Stimulated activated CD8-positive, alpha-beta memory T cell treated with anti-CD3 and anti-CD28 coated beads, Interleukin-15, amount 100 ng/mL, for 1 hour (primary cell): ENCODE results near the gene CILP2.

Experiments used
- DNase-seq: peaks from one replicate; pipeline ENCODE4 v3.0.0-alpha.2; 2020; ENCODE audit warnings: low read depth

Gene CILP2, protein sequence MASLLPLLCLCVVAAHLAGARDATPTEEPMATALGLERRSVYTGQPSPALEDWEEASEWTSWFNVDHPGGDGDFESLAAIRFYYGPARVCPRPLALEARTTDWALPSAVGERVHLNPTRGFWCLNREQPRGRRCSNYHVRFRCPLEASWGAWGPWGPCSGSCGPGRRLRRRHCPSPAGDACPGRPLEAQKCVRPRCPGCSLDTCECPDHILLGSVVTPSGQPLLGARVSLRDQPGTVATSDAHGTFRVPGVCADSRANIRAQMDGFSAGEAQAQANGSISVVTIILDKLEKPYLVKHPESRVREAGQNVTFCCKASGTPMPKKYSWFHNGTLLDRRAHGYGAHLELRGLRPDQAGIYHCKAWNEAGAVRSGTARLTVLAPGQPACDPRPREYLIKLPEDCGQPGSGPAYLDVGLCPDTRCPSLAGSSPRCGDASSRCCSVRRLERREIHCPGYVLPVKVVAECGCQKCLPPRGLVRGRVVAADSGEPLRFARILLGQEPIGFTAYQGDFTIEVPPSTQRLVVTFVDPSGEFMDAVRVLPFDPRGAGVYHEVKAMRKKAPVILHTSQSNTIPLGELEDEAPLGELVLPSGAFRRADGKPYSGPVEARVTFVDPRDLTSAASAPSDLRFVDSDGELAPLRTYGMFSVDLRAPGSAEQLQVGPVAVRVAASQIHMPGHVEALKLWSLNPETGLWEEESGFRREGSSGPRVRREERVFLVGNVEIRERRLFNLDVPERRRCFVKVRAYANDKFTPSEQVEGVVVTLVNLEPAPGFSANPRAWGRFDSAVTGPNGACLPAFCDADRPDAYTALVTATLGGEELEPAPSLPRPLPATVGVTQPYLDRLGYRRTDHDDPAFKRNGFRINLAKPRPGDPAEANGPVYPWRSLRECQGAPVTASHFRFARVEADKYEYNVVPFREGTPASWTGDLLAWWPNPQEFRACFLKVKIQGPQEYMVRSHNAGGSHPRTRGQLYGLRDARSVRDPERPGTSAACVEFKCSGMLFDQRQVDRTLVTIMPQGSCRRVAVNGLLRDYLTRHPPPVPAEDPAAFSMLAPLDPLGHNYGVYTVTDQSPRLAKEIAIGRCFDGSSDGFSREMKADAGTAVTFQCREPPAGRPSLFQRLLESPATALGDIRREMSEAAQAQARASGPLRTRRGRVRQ

DNA sequence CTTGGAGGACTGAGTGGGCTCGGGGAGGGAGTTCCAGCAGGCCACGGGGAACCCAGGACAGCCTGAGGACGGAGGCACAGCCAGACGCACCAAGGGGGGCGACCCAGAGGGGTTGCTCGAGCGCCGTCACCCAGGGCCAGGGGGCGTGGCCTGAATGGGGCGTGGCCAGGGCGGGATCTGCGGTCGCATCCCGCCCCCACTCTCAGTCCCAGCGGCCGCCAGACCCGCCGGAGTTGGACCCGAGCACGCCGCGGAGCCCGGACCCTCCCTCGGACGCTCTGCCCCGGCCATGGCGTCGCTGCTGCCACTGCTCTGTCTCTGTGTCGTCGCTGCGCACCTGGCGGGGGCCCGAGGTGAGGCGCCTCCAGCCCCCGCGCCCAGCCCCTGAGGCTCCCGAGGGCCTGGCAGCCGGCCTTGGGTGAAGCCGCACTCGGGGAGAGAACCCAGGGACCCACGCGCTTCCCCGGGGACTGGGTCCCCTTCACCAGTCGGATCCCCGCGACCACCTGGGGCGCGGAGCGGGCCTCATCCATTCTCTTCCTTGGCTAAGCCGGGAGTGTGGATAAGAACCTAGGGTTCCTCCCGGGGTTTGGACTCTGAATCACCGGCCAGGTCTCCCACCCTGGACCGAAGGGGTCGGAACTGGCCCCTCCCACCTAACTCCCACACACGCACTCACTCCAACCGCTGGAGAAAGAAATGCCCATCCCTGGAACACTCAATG lies at the start of gene CILP2:
CILP2 (plus strand) TSS at position 205 of the 724 bp plus-strand sequence; CDS start at position 290, 85 bp downstream.
- DNase-seq: no peak

DNA sequence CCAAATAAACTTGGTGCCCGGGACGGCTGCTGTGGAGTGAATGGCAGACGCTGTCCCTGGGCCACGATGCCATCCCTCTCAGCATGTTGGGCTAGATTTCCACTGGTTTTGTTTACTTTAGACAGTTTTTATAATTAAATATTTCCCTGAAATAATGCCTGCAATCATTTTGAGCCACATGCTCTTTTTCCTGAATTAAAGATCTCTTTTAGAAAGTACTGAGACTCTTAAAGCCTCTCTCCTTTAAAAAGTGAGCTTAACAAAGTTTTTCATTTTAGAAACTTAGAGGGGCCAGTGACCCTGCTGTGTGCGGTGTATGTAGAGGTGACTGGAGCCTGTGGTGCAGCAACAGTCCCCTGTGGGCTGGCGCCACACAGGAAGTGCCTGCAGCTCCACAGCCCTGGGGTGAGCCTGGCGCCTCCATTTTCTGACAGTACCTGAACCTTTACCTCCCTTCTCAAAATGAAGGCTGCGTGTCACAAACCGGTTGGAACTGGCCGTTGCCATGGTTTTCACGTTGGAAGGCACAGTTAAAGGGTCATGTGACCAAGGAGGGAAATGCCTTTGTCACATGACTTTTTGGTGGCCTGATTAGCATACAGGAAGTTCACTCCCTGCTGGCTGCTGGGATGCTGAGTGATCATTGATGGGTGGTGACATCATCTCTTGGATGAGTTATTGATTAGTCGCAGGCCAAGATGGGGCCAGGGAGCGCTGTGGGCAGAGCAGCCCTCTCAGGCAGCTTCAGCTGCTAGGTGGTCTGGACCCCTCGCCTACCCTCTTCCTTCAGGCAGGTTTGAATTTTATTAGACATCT lies 49.0 kb upstream of the CILP2 start:
- DNase-seq: peak; percentile 69

DNA sequence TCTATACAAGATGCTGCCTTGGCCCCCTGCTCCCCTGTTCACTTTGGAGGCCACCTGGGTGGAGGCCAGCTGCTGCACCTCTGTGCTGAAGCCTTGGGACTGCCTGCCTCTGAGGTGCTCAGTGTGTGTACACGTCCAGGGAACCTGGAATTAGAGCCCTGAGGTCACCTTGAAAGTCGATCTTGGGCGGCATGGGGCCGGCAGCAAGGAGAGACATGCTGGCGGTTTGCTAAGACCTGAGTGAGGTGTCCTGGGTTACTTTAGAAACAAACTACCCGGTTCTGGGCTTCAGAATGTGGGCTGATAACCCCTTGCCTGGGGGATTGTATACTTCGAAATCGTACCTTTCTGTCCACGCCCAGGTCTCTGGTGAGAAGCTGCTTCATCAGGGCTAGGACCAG lies 48.3 kb upstream of the CILP2 start:
- no peak for DNase-seq

DNA sequence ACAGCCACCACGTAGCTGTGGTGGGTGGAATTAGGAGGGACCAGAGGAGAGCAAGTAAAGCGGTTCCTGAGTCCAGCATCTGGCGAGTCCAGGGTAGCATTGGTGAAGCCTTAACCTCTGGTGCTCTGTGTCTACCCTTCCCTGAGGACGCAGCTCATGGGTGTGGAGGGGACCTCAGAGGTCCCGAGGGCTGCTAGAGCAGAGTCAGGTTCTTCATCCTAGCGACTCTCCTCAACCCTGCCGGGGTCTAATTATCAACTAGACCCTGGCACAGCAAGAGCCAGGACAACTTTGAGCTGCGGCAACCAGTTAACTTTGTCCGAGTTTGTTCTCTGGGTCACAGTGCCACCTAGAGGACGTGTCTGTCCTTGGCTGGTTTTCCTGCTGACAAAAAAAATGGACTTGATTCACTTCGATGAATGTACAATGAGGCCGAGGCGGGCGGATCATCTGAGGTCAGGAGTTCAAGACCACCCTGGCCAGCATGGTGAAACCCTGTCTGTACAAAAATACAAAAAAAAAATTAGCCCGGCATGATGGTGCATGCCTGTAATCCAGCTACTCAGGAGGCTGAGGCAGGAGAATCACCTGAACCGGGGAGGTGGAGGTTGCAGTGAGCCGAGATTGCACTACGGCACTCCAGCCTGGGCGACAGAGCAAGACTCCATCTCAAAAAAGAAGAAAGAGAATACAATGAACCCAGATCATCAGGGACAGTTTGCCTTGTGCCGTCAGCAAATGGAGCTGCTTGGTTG lies 47.7 kb upstream of the CILP2 start:
- DNase-seq: peak; percentile 72

DNA sequence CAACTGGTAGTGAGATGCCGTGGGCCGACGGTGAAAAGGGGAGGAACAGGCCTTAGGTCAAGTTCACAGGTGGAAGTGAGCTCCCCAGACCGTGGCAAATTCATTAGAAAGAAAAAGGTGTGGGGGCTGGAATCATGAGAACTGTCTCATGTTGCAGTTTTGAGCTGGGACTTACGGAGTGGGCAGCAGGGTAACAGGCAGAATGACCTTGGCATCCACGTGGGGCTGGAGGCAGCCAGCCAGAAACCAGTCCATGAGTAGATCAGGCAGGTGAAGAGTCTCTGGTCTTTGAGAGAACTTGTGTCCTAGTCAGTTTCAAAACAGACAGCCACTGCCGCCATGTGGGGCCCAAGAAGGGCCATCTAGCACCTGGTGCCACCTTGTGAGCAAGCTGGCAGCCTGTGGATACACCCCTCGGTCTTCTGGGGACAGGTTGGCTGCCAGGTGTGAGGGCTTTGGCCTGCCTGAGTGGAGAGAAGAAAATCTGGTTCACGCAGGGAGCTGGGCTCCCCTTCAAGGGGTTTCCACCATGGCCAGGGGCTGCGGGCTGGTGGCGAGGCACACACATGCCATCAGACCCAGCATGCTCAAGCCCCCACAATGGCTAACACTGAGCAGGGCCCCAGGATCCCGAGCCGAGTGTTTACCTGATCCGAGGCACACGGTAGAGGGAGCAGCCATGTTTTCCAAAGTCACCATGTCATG lies 46.6 kb upstream of the CILP2 start:
- DNase-seq: no peak

DNA sequence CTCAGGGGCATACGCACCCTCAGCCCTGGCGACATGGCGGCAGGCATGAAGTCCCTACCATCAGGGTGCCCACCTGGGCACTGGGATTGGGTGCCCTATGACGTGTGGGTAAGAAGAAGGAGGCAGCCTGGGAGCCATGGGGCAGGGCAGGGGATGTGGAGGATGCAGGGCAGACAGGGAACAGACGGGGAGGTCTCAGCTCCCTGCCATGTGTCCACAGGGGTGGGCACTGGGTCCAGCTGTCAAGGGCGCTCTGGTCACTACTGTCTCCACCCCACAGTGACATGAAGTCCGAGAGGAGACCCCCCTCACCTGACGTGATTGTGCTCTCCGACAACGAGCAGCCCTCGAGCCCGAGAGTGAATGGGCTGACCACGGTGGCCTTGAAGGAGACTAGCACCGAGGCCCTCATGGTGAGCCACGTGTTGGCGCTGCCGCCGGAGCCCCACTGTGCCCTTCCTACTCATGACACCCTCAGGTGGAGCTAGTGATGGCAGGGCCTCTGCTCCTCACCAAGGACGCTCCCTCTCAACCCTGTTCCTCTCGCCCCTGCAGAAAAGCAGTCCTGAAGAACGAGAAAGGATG lies 45.9 kb upstream of the CILP2 start:
- DNase-seq: no peak

DNA sequence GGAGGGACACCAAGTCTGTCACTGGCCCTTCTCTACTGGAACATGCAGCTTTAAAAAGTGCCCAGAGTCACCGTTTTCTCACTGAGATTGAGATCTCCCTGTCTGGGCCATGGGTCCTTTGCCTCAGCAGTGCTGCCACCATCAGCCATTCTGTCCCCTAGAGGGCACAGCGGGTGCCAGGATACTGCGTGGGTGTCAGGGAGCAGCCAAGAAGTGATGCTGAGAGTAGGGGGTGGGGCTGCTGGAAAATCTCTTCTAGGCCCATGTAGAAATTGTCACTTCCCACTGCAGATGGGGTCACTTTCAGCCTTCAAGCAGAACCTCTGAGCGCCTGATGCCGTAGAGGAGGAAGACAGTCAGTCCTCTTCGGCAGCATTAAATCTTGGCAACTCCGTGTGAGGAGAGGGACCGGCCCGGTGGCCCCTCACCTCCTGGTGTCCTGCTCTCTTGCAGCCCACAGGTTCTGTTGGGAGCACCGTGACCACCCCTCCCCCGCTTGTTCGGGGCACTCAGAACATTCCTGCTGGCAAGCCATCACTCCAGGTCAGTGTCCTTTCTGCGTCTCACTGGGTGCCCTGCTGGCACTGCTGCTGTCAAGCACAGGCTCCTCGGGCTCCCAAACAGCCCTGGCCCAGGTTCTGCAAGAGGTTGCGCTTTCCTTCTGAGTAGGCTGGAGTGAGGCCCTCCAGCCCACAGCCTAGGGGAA lies 44.1 kb upstream of the CILP2 start:
- no peak for DNase-seq

DNA sequence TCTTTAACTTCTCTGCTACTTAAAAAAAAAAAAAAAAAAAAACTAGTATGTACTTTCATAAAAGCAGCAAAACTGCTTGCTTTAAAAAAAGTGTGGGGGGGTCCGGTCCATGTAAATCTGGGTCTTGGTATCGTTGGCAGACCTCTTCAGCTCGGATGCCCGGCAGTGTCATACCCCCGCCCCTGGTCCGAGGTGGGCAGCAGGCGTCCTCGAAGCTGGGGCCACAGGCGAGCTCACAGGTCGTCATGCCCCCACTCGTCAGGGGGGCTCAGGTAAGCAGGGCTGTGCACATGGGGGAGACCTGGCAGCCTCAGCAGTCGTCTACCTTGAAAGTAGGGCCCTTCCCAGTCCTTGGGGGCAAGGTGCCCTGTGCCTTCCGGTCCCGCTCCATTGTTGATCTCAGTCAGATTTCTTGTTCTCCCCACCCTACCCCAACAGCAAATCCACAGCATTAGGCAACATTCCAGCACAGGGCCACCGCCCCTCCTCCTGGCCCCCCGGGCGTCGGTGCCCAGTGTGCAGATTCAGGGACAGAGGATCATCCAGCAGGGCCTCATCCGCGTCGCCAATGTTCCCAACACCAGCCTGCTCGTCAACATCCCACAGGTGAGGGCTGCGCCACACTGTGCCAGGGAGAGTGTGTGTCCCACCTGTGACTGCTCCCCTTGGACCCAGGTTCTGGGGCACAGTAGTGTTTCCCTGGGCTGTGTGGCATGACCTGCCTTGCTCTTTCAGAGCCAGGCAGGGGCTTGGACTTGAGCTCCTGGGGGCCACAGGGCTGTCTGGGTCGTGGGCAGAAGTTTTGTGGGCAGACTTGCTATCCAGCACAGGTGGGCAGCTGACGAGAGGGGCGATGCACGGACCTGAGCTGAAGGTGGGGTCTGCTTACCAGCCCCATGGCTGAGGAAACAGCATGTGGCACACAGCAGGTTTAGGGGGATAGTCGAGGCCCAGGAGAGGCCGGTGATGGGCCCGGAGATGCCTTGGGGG lies 42.2 kb upstream of the CILP2 start:
- DNase-seq: no peak

DNA sequence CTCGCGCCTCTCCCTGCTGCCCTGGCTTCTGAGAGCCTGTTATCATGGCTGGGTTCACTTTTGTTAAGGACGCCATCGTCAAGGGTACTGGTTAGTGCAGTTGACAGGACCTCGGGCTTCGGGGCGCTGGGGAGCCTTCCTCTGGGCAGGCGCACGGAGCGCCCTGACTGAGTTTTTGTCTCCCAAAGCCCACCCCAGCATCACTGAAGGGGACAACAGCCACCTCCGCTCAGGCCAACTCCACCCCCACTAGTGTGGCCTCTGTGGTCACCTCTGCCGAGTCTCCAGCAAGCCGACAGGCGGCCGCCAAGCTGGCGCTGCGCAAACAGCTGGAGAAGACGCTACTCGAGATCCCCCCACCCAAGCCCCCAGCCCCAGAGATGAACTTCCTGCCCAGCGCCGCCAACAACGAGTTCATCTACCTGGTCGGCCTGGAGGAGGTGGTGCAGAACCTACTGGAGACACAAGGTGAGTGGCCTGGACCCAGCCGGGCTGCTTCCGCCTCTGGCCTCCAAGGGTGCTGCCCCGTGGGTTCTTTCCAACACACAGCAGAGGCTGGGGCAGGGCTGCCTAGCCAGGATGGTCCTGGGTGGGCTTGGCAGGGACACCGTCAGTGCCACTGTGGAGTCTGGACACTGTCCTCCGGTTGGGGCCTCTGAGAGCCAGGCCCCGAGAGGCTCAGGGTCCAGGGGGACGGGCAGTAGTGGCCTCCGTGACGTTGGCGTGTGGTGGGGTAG lies 39.6 kb upstream of the CILP2 start:
- DNase-seq: no peak

DNA sequence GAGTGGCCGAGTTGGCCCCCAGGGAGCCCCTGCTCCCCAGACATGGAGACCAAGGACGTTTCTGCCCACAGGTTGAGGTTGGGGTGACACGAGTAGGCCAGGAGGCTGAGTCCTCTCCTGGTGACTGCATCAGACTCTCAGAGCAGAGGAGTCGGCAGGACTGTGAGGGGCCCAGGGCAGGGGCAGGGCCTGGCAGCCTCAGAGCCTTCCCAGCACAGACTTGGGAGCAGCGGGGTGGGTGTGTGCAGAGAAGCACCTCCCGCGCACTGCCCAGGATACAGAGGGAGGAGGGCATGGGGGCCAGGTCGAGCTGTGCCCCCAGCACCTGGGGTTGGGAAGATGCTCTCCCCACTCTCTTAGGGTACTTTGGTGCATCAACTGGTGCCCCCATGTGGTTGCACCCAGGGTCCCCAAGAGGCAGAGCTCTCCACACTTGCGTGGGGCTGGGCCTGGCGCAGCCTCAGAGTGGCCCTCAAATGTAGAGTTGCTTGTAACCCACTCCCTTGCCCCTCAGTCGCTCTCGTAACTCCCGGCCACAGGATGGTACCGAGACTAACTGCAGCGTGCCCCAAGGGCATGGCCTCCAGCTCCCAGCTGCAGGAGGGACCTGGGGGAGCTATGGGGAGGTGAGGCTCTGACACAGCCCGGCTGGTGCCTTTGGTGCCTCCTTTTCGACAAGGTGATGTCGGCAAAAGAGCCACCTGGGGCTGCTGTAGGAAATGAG lies 38.6 kb upstream of the CILP2 start:
- DNase-seq: no peak

DNA sequence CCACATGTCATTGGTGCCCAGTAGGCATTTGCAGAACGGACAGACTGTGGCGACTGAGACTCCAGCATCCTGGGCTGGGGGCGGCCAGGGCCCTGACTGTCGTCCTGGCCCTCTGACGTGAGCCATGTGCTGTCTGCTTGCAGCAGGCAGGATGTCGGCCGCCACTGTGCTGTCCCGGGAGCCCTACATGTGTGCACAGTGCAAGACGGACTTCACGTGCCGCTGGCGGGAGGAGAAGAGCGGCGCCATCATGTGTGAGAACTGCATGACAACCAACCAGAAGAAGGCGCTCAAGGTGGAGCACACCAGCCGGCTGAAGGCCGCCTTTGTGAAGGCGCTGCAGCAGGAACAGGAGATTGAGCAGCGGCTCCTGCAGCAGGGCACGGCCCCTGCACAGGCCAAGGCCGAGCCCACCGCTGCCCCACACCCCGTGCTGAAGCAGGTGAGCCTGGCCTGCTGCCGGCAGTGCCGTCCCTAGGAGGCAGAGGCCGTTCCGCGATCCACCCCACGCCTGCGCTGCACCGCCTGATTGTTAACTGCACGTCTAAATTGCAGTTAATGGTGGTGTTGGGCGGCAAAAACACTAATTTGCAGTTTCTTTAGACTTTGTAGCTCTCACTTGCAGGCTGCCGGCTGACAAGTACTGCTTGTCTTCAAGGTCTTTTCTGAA lies 37.0 kb upstream of the CILP2 start:
- no peak for DNase-seq

DNA sequence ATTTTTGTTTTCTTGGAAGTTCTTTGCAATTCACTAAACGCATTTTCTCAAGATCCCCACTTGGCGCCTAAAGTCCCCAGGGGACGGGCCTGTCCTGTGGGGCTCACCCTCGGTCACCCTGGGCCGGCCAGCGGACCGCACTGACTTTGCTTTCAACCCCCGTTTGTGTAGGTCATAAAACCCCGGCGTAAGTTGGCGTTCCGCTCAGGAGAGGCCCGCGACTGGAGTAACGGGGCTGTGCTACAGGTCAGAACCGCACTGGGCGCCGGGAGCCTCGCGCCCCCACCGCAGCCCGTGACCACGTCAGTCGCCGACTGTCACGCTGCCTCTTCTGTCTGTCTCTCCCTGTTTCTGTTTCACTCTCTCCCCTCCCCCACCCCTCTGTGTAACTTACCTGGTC lies 36.3 kb upstream of the CILP2 start:
- no peak for DNase-seq

DNA sequence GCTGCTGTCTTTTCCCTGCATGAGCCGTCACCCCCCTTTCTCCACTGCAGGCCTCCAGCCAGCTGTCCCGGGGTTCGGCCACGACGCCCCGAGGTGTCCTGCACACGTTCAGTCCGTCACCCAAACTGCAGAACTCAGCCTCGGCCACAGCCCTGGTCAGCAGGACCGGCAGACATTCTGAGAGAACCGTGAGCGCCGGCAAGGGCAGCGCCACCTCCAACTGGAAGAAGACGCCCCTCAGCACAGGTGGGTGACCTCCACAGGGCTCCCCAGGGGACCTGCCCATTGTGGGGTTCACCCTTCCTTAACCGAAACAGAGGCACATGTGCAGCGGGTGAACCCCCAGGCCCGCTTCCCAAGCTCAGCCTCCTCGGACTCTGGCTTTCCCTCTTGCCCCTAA lies 35.8 kb upstream of the CILP2 start:
- no peak for DNase-seq

DNA sequence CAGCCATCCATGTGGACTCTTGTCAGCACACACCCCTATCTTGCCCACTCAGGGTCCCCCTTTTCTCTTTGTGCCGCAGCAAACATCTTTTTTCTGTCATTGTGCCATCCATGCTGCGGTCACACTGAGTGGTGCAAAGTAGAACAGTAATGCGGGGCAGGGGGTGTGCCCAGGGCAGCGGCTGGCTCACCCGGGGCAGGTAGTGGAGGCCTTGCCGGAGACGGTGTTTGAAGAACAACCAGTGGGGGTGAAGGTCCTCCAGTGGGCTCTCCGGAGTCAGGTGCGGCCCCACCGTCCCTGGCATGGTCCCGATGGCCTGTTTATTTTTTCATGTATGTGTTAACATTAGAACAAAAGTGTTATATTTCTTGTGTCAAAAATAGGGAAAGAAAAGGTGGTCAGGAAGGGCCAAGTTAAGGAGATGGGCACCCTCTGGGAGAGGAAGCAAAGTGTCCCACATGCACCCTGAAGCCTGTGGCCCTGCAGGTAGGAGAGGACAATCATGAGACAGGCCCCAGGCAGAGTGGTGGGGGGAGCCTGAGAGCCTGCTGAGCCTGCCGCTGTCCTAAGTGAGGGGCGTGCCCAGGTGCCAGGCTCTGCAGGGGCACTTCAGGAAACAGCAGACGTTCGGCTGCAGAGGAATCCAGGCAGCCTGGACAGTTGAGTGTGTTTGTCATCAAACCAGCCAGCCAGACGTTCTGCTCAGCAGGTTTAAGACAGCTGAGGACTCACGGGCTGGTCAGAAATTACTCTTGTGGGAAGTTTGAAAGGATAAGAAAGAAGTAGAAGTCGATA lies 35.1 kb upstream of the CILP2 start:
- no peak for DNase-seq
